CD4-positive, alpha-beta T cell (primary cell): ENCODE data around the gene MAGI1. TPM values are rescaled to one million over a fixed set of nuclear protein-coding genes. Genes with fewer than 3 reads are reported as not detected.

ENCODE experiments used
- ATAC-seq: fragments of 200-7000 bp; cut with Tn5 transposase; one replicate; pipeline ENCODE4 v1.10.0; 2022; ENCODE audit warnings: mild to moderate bottlenecking; ENCODE audit not compliant: poor library complexity
- CTCF ChIA-PET: fragments of 350-600 bp; sonication (Branson Sonifier 250); formaldehyde crosslinking; loops from one replicate; lab custom pipeline; 2021; ENCODE audit warnings: antibody characterized with exemption, inconsistent platforms; lab: Charles Lee
- POLR2A ChIA-PET: fragments of 350-600 bp; sonication (Branson Sonifier 250); formaldehyde crosslinking; loops from one replicate; lab custom pipeline; 2021; ENCODE audit warnings: antibody characterized with exemption, inconsistent platforms; lab: Charles Lee
- DNase-seq, 14 experiments: peaks; one replicate each; pipeline ENCODE4 v3.0.0-alpha.2; 2013 to 2020; ENCODE audit warnings: mixed read lengths in 2 of 14
- H3K27ac ChIP-seq, 2 donors: one replicate each; pipeline versions ENCODE4 v1.5.1 to v1.7.0; 2013; ENCODE audit warnings: low read length in 2 of 2, low read depth in 1 of 2, mild to moderate bottlenecking in 1 of 2
- H3K27me3 ChIP-seq, 2 experiments: 1 replicate in 1 of 2; 2 replicates in 1 of 2; pipeline versions ENCODE4 v1.6.1 to v1.7.0; 2013; ENCODE audit warnings: low read length in 2 of 2, control low read depth in 1 of 2, mild to moderate bottlenecking in 1 of 2, moderate library complexity in 1 of 2; ENCODE audit not compliant: insufficient read depth in 2 of 2, control insufficient read depth in 1 of 2
- H3K36me3 ChIP-seq: one replicate; pipeline ENCODE4 v1.6.1; 2013; ENCODE audit warnings: low read length, control low read depth; ENCODE audit not compliant: insufficient read depth
- H3K4me1 ChIP-seq: one replicate; pipeline ENCODE4 v1.6.1; 2013; ENCODE audit warnings: low read length, control low read depth; ENCODE audit not compliant: insufficient read depth
- H3K4me3 ChIP-seq: one replicate; pipeline ENCODE4 v1.5.1; 2013; ENCODE audit warnings: mild to moderate bottlenecking, low read length, moderate library complexity
- H3K9me3 ChIP-seq, 2 experiments: 1 replicate in 1 of 2; 2 replicates in 1 of 2; pipeline versions ENCODE4 v1.6.1 to v1.7.0; 2013; ENCODE audit warnings: low read length in 2 of 2, mild to moderate bottlenecking in 2 of 2, control low read depth in 1 of 2, moderate library complexity in 1 of 2; ENCODE audit not compliant: control insufficient read depth in 1 of 2, insufficient read depth in 1 of 2
- H3K27ac Mint-ChIP-seq: one replicate; pipeline ENCODE4 v1.8.0; 2020; ENCODE audit warnings: mixed read lengths
- H3K27me3 Mint-ChIP-seq: one replicate; pipeline ENCODE4 v1.8.0; 2021; ENCODE audit warnings: mixed read lengths
- H3K36me3 Mint-ChIP-seq: one replicate; pipeline ENCODE4 v1.8.0; 2021; ENCODE audit warnings: low read depth, mixed read lengths
- H3K4me1 Mint-ChIP-seq: one replicate; pipeline ENCODE4 v1.8.0; 2021; ENCODE audit warnings: low read depth, mixed read lengths
- H3K4me3 Mint-ChIP-seq: one replicate; pipeline ENCODE4 v1.8.0; 2020; ENCODE audit warnings: mild to moderate bottlenecking, mixed read lengths
- H3K9me3 Mint-ChIP-seq: one replicate; pipeline ENCODE4 v1.8.0; 2020; ENCODE audit warnings: mixed read lengths
- CTCF ChIP-seq: fragments of 200-600 bp; IDR thresholded peaks from one replicate; pipeline ENCODE4 v1.8.0; 2022; ENCODE audit warnings: antibody characterized with exemption, mild to moderate bottlenecking
- intact Hi-C, 2 experiments: fragments of 100-400 bp; cut with DNase I in 1 of 2; cut with micrococcal nuclease in 1 of 2; formaldehyde crosslinking; loops; one replicate each; pipeline versions ENCODE4 v1.15.1 to v1.9.0; 2023 to 2025; cut with DNase I, micrococcal nuclease
- total RNA-seq, 174 experiments: library from RNA in 2 of 174; stranded (reverse) in 2 of 174; gene quantifications; one replicate each; pipeline ENCODE4 v1.2.3 and lab custom pipeline; 2021 to 2026

MAGI1 gene
- total RNA-seq, 2 experiments from 2014 or later = not detected

GRCh38 chr3:65572175-65572777, 466.4 kb downstream of the MAGI1 start:
- intact Hi-C loops = no loop called here
- no peaks in the 10 kb centered on the region for H3K9me3 ChIP-seq
- DNase-seq = no peak
- Mint-ChIP-seq H3K9me3 (peaks cover 2% of the 10 kb centered on the region), H3K4me3 (no peak overlapping the region), H3K36me3 (no peaks in the 10 kb centered on the region), H3K27ac (no peak overlapping the region), H3K27me3 (no peaks in the 10 kb centered on the region), H3K4me1 (no peaks in the 10 kb centered on the region)
- H3K4me3 ChIP-seq = no peak overlapping the region
- H3K27ac ChIP-seq = no peak overlapping the region
- no peak for ATAC-seq
- H3K36me3 ChIP-seq = no peaks in the 10 kb centered on the region
- TF ChIP-seq CTCF = no peak
- POLR2A ChIA-PET = no interaction called here
- H3K4me1 ChIP-seq = no peaks in the 10 kb centered on the region
- H3K27me3 ChIP-seq = no peaks in the 10 kb centered on the region
- CTCF ChIA-PET = no interaction called here

GRCh38 chr3:65569845-65570405, 468.8 kb downstream of the MAGI1 start:
- no peaks in the 10 kb centered on the region for H3K27me3 Mint-ChIP-seq
- no peaks in the 10 kb centered on the region for H3K9me3 Mint-ChIP-seq
- H3K27ac Mint-ChIP-seq = no peak overlapping the region
- Histone ChIP-seq H3K27ac (no peak overlapping the region), H3K36me3 (no peaks in the 10 kb centered on the region), H3K4me1 (no peaks in the 10 kb centered on the region), H3K4me3 (no peak overlapping the region), H3K27me3 (no peaks in the 10 kb centered on the region), H3K9me3 (no peaks in the 10 kb centered on the region)
- DNase-seq (no peak), ATAC-seq (no peak)
- no peak overlapping the region for H3K4me3 Mint-ChIP-seq
- TF ChIP-seq CTCF = no peak
- no peaks in the 10 kb centered on the region for H3K4me1 Mint-ChIP-seq
- intact Hi-C loops = no loop called here
- no peaks in the 10 kb centered on the region for H3K36me3 Mint-ChIP-seq
- ChIA-PET POLR2A (no interaction called here), CTCF (no interaction called here)

GRCh38 chr3:65569129-65569528, 469.6 kb downstream of the MAGI1 start:
- H3K27ac ChIP-seq = no peak overlapping the region
- no peaks in the 10 kb centered on the region for H3K4me1 ChIP-seq
- ATAC-seq = no peak
- no peaks in the 10 kb centered on the region for H3K36me3 Mint-ChIP-seq
- POLR2A ChIA-PET = no interaction called here
- H3K9me3 ChIP-seq = no peaks in the 10 kb centered on the region
- no peaks in the 10 kb centered on the region for H3K27me3 ChIP-seq
- H3K27ac Mint-ChIP-seq = no peak overlapping the region
- H3K36me3 ChIP-seq = no peaks in the 10 kb centered on the region
- H3K4me3 ChIP-seq = no peak overlapping the region
- no peak for TF ChIP-seq CTCF
- no peak overlapping the region for H3K4me3 Mint-ChIP-seq
- no peaks in the 10 kb centered on the region for H3K4me1 Mint-ChIP-seq
- no peaks in the 10 kb centered on the region for H3K27me3 Mint-ChIP-seq
- DNase-seq = no peak
- intact Hi-C loops = no loop called here
- CTCF ChIA-PET = no interaction called here
- no peaks in the 10 kb centered on the region for H3K9me3 Mint-ChIP-seq
